Measurements from ENCODE around the gene BAIAP2.

DNA sequence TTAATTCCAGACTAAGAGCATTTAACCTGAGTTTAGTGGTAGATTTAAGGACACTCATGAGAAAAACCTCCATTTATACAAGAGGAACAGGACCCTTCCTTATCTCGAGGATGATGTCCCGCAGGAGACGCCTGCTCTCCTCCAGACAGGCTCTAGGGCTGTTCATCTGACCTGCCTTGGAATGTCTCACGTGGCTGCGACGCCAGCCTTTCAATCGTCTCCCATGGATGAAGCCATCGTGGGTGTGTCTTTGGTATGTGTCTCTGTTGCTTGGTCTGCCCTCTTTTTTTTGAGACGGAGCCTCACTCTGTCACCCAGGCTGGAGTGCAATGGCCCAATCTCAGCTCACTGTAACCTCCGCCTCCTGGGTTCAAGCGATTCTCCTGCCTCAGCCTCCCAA lies 26.8 kb upstream of the BAIAP2 start:
- TF ChIP-seq EZH2 (IDR thresholded peaks at IDR 0.05; ENCODE audit: borderline replicate concordance, insufficient read depth, low read length, poor library complexity, severe bottlenecking) = no peak
- TF ChIP-seq, protein P1, sequence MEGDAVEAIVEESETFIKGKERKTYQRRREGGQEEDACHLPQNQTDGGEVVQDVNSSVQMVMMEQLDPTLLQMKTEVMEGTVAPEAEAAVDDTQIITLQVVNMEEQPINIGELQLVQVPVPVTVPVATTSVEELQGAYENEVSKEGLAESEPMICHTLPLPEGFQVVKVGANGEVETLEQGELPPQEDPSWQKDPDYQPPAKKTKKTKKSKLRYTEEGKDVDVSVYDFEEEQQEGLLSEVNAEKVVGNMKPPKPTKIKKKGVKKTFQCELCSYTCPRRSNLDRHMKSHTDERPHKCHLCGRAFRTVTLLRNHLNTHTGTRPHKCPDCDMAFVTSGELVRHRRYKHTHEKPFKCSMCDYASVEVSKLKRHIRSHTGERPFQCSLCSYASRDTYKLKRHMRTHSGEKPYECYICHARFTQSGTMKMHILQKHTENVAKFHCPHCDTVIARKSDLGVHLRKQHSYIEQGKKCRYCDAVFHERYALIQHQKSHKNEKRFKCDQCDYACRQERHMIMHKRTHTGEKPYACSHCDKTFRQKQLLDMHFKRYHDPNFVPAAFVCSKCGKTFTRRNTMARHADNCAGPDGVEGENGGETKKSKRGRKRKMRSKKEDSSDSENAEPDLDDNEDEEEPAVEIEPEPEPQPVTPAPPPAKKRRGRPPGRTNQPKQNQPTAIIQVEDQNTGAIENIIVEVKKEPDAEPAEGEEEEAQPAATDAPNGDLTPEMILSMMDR (IDR thresholded peaks at IDR 0.05; ENCODE audit: poor library complexity, severe bottlenecking) = no peak
